Measurements from ENCODE around the gene MYO5A. TPM values are rescaled to one million over a fixed set of nuclear protein-coding genes. Genes with fewer than 3 reads are reported as not detected.

MYO5A gene
- total and polyA plus RNA-seq, 2 donors = 8.7 to 10.2 TPM

DNA sequence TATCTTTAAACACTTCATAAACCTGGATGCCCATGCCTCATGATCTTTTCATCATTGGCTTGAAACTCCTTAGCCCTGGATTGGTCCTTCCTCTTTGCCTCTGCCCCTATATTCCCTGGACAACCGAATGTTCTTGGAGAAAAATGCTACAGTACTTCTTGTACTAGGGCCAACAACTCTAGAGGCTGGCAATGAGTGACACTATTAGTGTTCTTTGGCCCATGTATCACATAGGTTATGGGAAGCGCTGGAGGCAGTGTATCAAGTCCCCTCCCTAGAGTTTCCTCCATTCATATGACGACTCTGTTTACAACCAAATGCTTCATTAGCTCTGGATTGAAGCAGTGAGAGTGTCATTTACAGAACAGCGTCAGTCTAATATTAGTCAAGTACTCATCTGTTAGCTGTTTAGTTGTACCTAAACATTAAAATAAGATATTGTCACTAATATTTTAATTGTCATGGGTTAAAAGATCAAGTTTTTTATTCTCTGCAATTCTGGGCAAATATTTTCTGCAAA, 166.6 kb downstream of the MYO5A start:
- H3K36me3 ChIP-seq (ENCODE audit: control insufficient read depth in 2 of 2, insufficient read depth in 2 of 2, low read length in 1 of 2) = peaks cover 6 to 7% of the 10 kb centered on the region in 2 donors
- no peaks in the 10 kb centered on the region for H3K9me3 ChIP-seq (ENCODE audit: control insufficient read depth in 2 of 2, insufficient read depth in 1 of 2, low read length in 1 of 2)
- no peak overlapping the region for H3K4me3 ChIP-seq (ENCODE audit: low read length in 2 of 2)
- no peaks in the 10 kb centered on the region for H3K27me3 ChIP-seq (ENCODE audit: control insufficient read depth in 2 of 2, insufficient read depth in 1 of 2, low read length in 1 of 2)
- no peaks in the 10 kb centered on the region for H3K4me1 ChIP-seq (ENCODE audit: control insufficient read depth in 2 of 2, insufficient read depth in 2 of 2, low read length in 2 of 2)
- 97% methylated on average over 4 of the region's 4 CpGs for WGBS
- DNase-seq (ENCODE audit: low read depth in 6 of 9, low spot score in 9 of 9) = no peak
- H3K27ac ChIP-seq (ENCODE audit: low read depth in 1 of 2, low read length in 1 of 2) = no peak overlapping the region

DNA sequence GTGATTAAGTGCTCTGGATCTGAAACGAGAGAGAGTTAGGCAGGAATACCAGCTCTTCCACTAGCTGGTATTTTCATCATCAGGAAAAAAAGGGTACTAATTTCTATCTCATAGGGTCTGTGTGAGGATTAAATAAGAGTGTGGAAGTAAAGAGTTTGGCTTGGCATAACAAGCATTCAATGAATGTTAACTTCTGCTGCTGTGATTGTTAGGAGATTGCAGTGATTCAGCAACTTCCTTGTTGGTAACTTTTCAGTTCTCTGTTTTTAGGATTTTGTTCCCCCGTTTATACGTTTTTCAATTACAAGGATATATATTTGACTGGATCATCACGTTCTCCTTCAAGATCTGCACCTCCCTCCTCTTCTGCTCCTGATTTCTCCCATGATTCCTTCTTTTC, 167.2 kb downstream of the MYO5A start:
- Histone ChIP-seq H3K4me1 (ENCODE audit: control insufficient read depth in 2 of 2, insufficient read depth in 2 of 2, low read length in 2 of 2) (no peaks in the 10 kb centered on the region), H3K27me3 (ENCODE audit: control insufficient read depth in 2 of 2, insufficient read depth in 1 of 2, low read length in 1 of 2) (no peaks in the 10 kb centered on the region), H3K9me3 (ENCODE audit: control insufficient read depth in 2 of 2, insufficient read depth in 1 of 2, low read length in 1 of 2) (no peaks in the 10 kb centered on the region), H3K27ac (ENCODE audit: low read depth in 1 of 2, low read length in 1 of 2) (no peak overlapping the region), H3K4me3 (ENCODE audit: low read length in 2 of 2) (no peak overlapping the region), H3K36me3 (ENCODE audit: control insufficient read depth in 2 of 2, insufficient read depth in 2 of 2, low read length in 1 of 2) (peaks cover 4 to 6% of the 10 kb centered on the region in 2 donors)
- WGBS = 95% methylated on average over 4 of the region's 4 CpGs
- no peak for DNase-seq (ENCODE audit: low read depth in 6 of 9, low spot score in 9 of 9)

DNA sequence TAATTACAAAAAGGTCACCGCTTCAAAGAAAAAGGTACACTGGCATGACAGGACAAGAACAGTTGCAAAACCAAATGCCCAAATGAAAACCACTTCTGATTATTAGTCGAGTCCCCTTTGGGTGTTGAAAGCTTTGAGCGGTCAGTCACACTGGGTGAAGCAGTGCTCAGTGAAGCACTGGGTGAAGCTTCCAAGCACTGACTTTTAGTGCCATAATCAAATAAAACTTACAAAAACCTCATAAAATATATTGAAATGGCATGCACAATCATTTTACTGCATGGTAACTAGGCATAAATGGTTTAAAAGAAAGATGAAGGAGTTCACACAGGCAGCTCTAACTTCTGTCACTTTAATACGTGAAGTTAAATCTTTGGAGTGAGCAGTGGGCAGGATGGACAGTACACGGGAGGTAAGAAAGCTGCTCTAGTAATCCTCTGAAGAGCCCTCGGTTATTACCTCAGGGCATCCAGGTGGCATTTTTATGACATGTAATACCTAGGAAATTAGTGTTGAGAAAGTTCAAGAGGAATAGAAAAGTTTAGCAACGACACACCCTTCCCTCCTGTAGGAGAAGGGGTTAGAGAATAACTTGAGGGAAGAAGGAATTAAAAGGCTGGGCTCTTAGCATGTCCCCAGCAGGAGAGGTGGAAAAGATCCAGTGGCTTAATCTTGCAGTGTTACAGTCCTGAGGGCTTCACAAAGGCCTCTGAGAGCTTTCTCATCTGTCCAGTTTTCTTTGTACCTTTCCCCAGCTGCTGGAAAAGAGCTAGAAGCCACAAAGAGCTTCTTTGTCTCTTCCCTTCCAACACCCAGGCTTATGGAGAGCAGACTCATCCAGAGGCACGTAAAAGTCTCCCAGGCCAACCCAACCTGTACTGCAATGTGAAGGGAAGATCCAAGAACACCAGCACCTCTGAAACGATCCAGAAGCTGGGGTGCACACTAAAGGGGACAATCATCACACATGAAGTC, 168.2 kb downstream of the MYO5A start:
- no peaks in the 10 kb centered on the region for H3K27me3 ChIP-seq (ENCODE audit: control insufficient read depth in 2 of 2, insufficient read depth in 1 of 2, low read length in 1 of 2)

DNA sequence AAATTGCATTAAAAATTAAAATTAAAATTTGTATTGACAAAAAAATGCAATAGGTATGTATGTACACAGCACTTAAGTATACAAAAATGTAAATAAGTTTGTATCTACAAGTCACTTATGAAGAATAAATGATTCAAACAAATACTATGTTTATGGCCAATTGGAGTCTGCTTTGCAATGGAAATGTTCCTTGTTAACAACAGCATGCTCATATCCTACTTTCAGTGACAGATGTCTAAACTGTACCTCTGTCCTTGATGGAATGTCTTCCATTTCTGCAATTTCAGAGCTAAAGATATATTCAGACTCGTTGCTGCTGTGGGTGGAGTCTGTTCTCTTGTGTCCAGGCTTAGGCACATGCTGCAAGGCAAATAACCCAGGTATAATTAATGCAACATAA, 169.0 kb downstream of the MYO5A start:
- no peaks in the 10 kb centered on the region for H3K27me3 ChIP-seq (ENCODE audit: control insufficient read depth in 2 of 2, insufficient read depth in 1 of 2, low read length in 1 of 2)
- H3K27ac ChIP-seq (ENCODE audit: low read depth in 1 of 2, low read length in 1 of 2) = no peak overlapping the region
- H3K9me3 ChIP-seq (ENCODE audit: control insufficient read depth in 2 of 2, insufficient read depth in 1 of 2, low read length in 1 of 2) = no peaks in the 10 kb centered on the region
- no peaks in the 10 kb centered on the region for H3K4me1 ChIP-seq (ENCODE audit: control insufficient read depth in 2 of 2, insufficient read depth in 2 of 2, low read length in 2 of 2)
- no peak overlapping the region for H3K4me3 ChIP-seq (ENCODE audit: low read length in 2 of 2)
- peaks cover 4 to 6% of the 10 kb centered on the region in 2 donors for H3K36me3 ChIP-seq (ENCODE audit: control insufficient read depth in 2 of 2, insufficient read depth in 2 of 2, low read length in 1 of 2)
- WGBS = 94% methylated on average over 1 of the region's 1 CpG
- DNase-seq (ENCODE audit: low read depth in 6 of 9, low spot score in 9 of 9) = no peak

More for the DNA sequence above, 168.2 kb downstream of the MYO5A start:
- Histone ChIP-seq H3K4me3 (ENCODE audit: low read length in 2 of 2) (no peak overlapping the region), H3K4me1 (ENCODE audit: control insufficient read depth in 2 of 2, insufficient read depth in 2 of 2, low read length in 2 of 2) (no peaks in the 10 kb centered on the region), H3K27ac (ENCODE audit: low read depth in 1 of 2, low read length in 1 of 2) (no peak overlapping the region), H3K9me3 (ENCODE audit: control insufficient read depth in 2 of 2, insufficient read depth in 1 of 2, low read length in 1 of 2) (no peaks in the 10 kb centered on the region), H3K36me3 (ENCODE audit: control insufficient read depth in 2 of 2, insufficient read depth in 2 of 2, low read length in 1 of 2) (peaks cover 4 to 6% of the 10 kb centered on the region in 2 donors)
- no peak for DNase-seq (ENCODE audit: low read depth in 6 of 9, low spot score in 9 of 9)
- 87% methylated on average over 9 of the region's 9 CpGs for WGBS

DNA sequence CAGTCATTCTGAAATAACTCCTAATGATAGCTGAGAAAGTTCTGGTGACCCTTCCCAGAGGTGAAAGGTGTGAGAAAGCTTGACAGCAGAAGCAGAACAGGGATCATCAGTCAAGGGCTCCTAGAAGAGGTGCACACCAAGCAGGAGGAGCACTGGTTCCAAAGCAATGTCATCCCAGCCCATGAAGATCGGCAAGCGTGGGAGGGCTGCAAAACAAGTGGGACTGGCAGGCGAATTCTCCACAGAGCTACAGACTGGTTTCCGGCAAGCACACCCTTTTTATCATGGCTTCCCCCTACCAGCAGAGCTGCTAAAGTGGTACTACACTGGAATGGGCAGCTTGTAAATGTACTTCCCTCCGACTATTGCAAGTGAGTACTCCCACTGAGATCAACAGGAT, 170.7 kb downstream of the MYO5A start:
- DNase-seq (ENCODE audit: low read depth in 6 of 9, low spot score in 9 of 9) = no peak
- Histone ChIP-seq H3K36me3 (ENCODE audit: control insufficient read depth in 2 of 2, insufficient read depth in 2 of 2, low read length in 1 of 2) (peaks cover 4 to 8% of the 10 kb centered on the region in 2 donors), H3K27ac (ENCODE audit: low read depth in 1 of 2, low read length in 1 of 2) (no peak overlapping the region), H3K27me3 (ENCODE audit: control insufficient read depth in 2 of 2, insufficient read depth in 1 of 2, low read length in 1 of 2) (no peaks in the 10 kb centered on the region), H3K9me3 (ENCODE audit: control insufficient read depth in 2 of 2, insufficient read depth in 1 of 2, low read length in 1 of 2) (no peaks in the 10 kb centered on the region), H3K4me1 (ENCODE audit: control insufficient read depth in 2 of 2, insufficient read depth in 2 of 2, low read length in 2 of 2) (no peaks in the 10 kb centered on the region), H3K4me3 (ENCODE audit: low read length in 2 of 2) (no peak overlapping the region)
- WGBS = over 99% methylated on average over 5 of the region's 5 CpGs

DNA sequence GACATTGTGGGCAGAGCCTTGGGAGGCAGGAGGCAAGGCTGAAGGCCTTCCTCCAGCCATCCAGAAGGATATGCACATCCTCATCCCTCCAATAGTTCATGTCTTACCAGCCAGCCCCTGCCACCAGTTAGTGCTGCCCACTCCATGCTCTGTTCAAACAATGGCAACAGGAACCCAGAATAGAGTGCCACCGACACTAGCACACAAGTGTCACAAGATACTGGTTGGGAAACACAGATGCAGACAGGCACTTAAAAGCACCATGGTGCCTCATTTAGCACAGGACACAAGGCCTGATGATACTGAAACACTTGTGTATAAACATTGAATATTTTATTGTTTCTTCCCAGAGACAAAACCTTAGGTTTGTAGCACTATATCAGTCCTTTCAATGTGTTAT, 176.6 kb downstream of the MYO5A start:
- Histone ChIP-seq H3K4me3 (ENCODE audit: low read length in 2 of 2) (no peak overlapping the region), H3K4me1 (ENCODE audit: control insufficient read depth in 2 of 2, insufficient read depth in 2 of 2, low read length in 2 of 2) (no peaks in the 10 kb centered on the region), H3K27me3 (ENCODE audit: control insufficient read depth in 2 of 2, insufficient read depth in 1 of 2, low read length in 1 of 2) (no peaks in the 10 kb centered on the region), H3K36me3 (ENCODE audit: control insufficient read depth in 2 of 2, insufficient read depth in 2 of 2, low read length in 1 of 2) (peaks cover 11 to 22% of the 10 kb centered on the region in 2 donors), H3K27ac (ENCODE audit: low read depth in 1 of 2, low read length in 1 of 2) (no peak overlapping the region), H3K9me3 (ENCODE audit: control insufficient read depth in 2 of 2, insufficient read depth in 1 of 2, low read length in 1 of 2) (no peaks in the 10 kb centered on the region)
- 97% methylated on average over 1 of the region's 1 CpG for WGBS
- no peak for DNase-seq (ENCODE audit: low read depth in 6 of 9, low spot score in 9 of 9)

DNA sequence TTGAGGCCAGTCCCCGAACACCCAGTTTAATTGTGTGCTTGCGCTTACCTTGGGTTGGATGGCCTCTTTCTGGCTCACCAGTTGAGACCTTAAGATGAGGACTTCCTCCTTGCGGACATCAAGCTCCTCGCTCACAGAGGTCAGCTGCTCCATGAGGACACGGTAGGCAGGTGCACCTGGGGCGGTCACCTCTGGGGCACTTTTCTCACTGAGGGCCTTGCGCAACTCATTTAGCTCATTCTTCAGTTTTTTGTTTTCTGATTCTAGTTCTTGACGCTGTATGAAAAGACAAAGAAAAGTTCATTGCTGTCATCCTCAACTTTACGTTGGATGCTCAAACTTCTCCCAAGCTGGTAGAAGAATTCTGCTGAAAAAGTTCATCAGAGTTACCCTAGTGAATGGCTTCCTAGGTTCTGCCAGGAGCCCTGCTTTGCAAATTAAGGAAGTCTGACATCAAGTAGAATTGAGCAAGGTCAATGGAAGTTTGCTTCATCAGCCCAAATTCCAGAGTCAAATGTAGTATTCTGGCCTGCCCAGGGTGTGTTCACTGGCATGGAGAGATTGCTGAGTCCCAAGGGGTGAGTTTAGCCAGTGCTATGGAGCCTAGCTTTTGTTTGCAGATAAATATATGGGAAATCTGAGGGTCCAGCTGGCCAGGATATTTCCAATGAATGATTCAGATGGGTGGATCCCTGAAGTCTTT, 177.3 kb downstream of the MYO5A start:
- no peak overlapping the region for H3K27ac ChIP-seq (ENCODE audit: low read depth in 1 of 2, low read length in 1 of 2)
- no peak overlapping the region for H3K4me3 ChIP-seq (ENCODE audit: low read length in 2 of 2)
- peaks cover 11 to 22% of the 10 kb centered on the region in 2 donors for H3K36me3 ChIP-seq (ENCODE audit: control insufficient read depth in 2 of 2, insufficient read depth in 2 of 2, low read length in 1 of 2)
- H3K9me3 ChIP-seq (ENCODE audit: control insufficient read depth in 2 of 2, insufficient read depth in 1 of 2, low read length in 1 of 2) = no peaks in the 10 kb centered on the region
- H3K27me3 ChIP-seq (ENCODE audit: control insufficient read depth in 2 of 2, insufficient read depth in 1 of 2, low read length in 1 of 2) = no peaks in the 10 kb centered on the region
- 99% methylated on average over 9 of the region's 9 CpGs for WGBS
- DNase-seq (ENCODE audit: low read depth in 6 of 9, low spot score in 9 of 9) = no peak
- no peaks in the 10 kb centered on the region for H3K4me1 ChIP-seq (ENCODE audit: control insufficient read depth in 2 of 2, insufficient read depth in 2 of 2, low read length in 2 of 2)

DNA sequence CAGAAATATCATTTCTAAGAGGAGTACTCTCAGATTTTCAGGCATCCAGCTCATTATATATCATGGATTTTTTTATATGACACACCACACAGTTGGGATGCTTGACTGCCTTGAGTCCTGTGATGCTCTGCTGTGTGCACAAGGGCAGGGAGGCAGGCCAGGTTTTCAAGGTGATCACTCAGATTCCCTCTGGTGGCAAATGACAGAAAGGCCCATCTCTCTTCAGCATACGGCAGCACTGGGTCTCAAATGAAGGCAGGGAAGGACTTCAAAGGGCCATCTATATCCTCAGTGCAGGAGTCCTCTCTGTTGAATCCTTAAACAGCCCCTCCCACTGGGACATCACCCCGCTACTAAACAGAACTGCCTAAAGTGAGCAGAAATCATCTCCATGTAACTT, 178.3 kb downstream of the MYO5A start:
- Histone ChIP-seq H3K27ac (ENCODE audit: low read depth in 1 of 2, low read length in 1 of 2) (no peak overlapping the region), H3K4me1 (ENCODE audit: control insufficient read depth in 2 of 2, insufficient read depth in 2 of 2, low read length in 2 of 2) (no peaks in the 10 kb centered on the region), H3K27me3 (ENCODE audit: control insufficient read depth in 2 of 2, insufficient read depth in 1 of 2, low read length in 1 of 2) (no peaks in the 10 kb centered on the region), H3K9me3 (ENCODE audit: control insufficient read depth in 2 of 2, insufficient read depth in 1 of 2, low read length in 1 of 2) (no peaks in the 10 kb centered on the region), H3K4me3 (ENCODE audit: low read length in 2 of 2) (no peak overlapping the region), H3K36me3 (ENCODE audit: control insufficient read depth in 2 of 2, insufficient read depth in 2 of 2, low read length in 1 of 2) (peaks cover 11 to 22% of the 10 kb centered on the region in 2 donors)
- no peak for DNase-seq (ENCODE audit: low read depth in 6 of 9, low spot score in 9 of 9)
- over 99% methylated on average over 2 of the region's 2 CpGs for WGBS

Measured in thymus (tissue), 11 donors.